Right cardiac atrium (tissue), 5 donors: Measurements from ENCODE around the gene MUS81. TPM values are rescaled to one million over a fixed set of nuclear protein-coding genes. Genes with fewer than 3 reads are reported as not detected.

Experiments used
- ATAC-seq, 2 donors: fragments of 200-7000 bp; cut with Tn5 transposase; one replicate each; pipeline versions ENCODE4 v1.8.0 to v1.9.1; 2020; ENCODE audit warnings: moderate library complexity in 2 of 2, mild to moderate bottlenecking in 1 of 2
- DNase-seq, 3 donors: peaks; one replicate each; pipeline ENCODE4 v3.0.0-alpha.2; 2020
- H3K27ac ChIP-seq: one replicate; pipeline ENCODE4 v1.5.1; 2013; ENCODE audit warnings: mild to moderate bottlenecking, low read length, control low read depth, moderate library complexity
- H3K27me3 ChIP-seq: one replicate; pipeline ENCODE4 v1.6.1; 2013; ENCODE audit not compliant: control insufficient read depth, insufficient read depth
- H3K4me1 ChIP-seq: one replicate; pipeline ENCODE4 v1.6.1; 2013; ENCODE audit warnings: low read length; ENCODE audit not compliant: control insufficient read depth, insufficient read depth
- H3K4me3 ChIP-seq: one replicate; pipeline ENCODE4 v1.5.1; 2013; ENCODE audit warnings: low read length, control low read depth
- H3K9me3 ChIP-seq: one replicate; pipeline ENCODE4 v1.6.1; 2013; ENCODE audit warnings: low read length; ENCODE audit not compliant: control insufficient read depth
- WGBS: extraction: QIAGEN DNeasy Blood & Tissue Kit; methylation state at CpG from one replicate; pipeline ENCODE4 v1.1.7; 2013; 5-methylcytosine and 5-hydroxymethylcytosine counted together
- intact Hi-C, 4 donors: fragments of 100-400 bp; cut with DNase I; formaldehyde crosslinking; loops; one replicate each; pipeline versions ENCODE4 v1.11.0 to v1.14.0; 2022 to 2023
- polyA plus RNA-seq: library from polyadenylated mRNA; stranded (reverse); fragments of 200-250 nt; gene quantifications from one replicate; pipeline ENCODE4 v1.2.3, GENCODE V29; 2013
- total RNA-seq, 4 donors: library from RNA; stranded (reverse); fragmentation: NEBNext Ultra II Directional; extraction: Animal tissue kit (Norgen Biotek cat#: 25700); gene quantifications; one replicate each; pipeline ENCODE4 v1.2.1, GENCODE V29; 2021
- donor health status: healthy with polysubstance abuse.
- donor health status: DM: no; HTN: yes; CAD: no.
- donor health status: DM: no; HTN: no; CAD: no.
- donor health status: DM: no; HTN: yes; CAD: no; lungs with severe emphysema.
- donor health status: DM: yes; HTN: yes; CAD: no.

Gene MUS81
- total and polyA plus RNA-seq, 5 donors: 33.3 to 44.7 (median 37.8) TPM

GRCh38 chr11:65896034-65896999, 36.1 kb downstream of the MUS81 start:
- intact Hi-C loops: no loop called here
- Histone ChIP-seq H3K27ac (no peak overlapping the region), H3K9me3 (no peaks in the 10 kb centered on the region), H3K4me3 (no peak overlapping the region), H3K4me1 (peaks cover 3% of the 10 kb centered on the region), H3K27me3 (no peaks in the 10 kb centered on the region)
- ATAC-seq: no peak
- DNase-seq: peak in 2 of 3 donors; percentile 52 to 57
- 93% methylated on average over 14 of the region's 14 CpGs for WGBS

- ATAC-seq: no peak
- H3K4me1 ChIP-seq: peaks cover 3% of the 10 kb centered on the region
Measured at GRCh38 chr11:65897020-65897471, 36.8 kb downstream of the MUS81 start.

GRCh38 chr11:65898656-65899355, 38.6 kb downstream of the MUS81 start:
- 28% methylated on average over 28 of the region's 28 CpGs for WGBS
- DNase-seq: no peak

More at GRCh38 chr11:65897020-65897471, 36.8 kb downstream of the MUS81 start:
- DNase-seq: no peak
- Histone ChIP-seq H3K27me3 (no peaks in the 10 kb centered on the region), H3K27ac (no peak overlapping the region), H3K4me3 (no peak overlapping the region), H3K9me3 (no peaks in the 10 kb centered on the region)
- intact Hi-C loops: no loop called here
- 96% methylated on average over 4 of the region's 4 CpGs for WGBS

GRCh38 chr11:65899356-65900124, 39.3 kb downstream of the MUS81 start:
- peak; percentile 38 to 83 for ATAC-seq
- Histone ChIP-seq H3K4me1 (no peaks in the 10 kb centered on the region), H3K27ac (no peak overlapping the region), H3K4me3 (peak overlapping the region; percentile 49), H3K9me3 (no peaks in the 10 kb centered on the region), H3K27me3 (no peaks in the 10 kb centered on the region)
- intact Hi-C loops: no loop called here
- peak; percentile 82 to 84 (median 83) for DNase-seq
- 2% methylated on average over 78 of the region's 78 CpGs for WGBS

More at GRCh38 chr11:65898656-65899355, 38.6 kb downstream of the MUS81 start:
- intact Hi-C loops: no loop called here
- H3K4me1 ChIP-seq: no peaks in the 10 kb centered on the region
- peak overlapping the region; percentile 49 for H3K4me3 ChIP-seq
- H3K9me3 ChIP-seq: no peaks in the 10 kb centered on the region
- no peak for ATAC-seq
- no peak overlapping the region for H3K27ac ChIP-seq
- H3K27me3 ChIP-seq: no peaks in the 10 kb centered on the region

GRCh38 chr11:65900125-65900898, 40.1 kb downstream of the MUS81 start, which contains the start of gene FOSL1:
TSS of gene FOSL1 (minus strand) at chr11:65900388. CDS start at chr11:65900339, 49 bp downstream.
- H3K4me3 ChIP-seq: peak within 1 kb of the TSS; percentile 49
- H3K27ac ChIP-seq: no peak within 1 kb of the TSS
- H3K27me3 ChIP-seq: no peaks in the 10 kb centered on the region
- H3K4me1 ChIP-seq: no peaks in the 10 kb centered on the region
- ATAC-seq: peak; percentile 91 to 93
- 2% methylated on average over 80 of the region's 80 CpGs for WGBS
- peak; percentile 93 to 94 (median 94) for DNase-seq
- intact Hi-C loops: no loop called here
- no peaks in the 10 kb centered on the region for H3K9me3 ChIP-seq

GRCh38 chr11:65900899-65901180, 40.6 kb downstream of the MUS81 start:
- Histone ChIP-seq H3K27ac (no peak overlapping the region), H3K27me3 (no peaks in the 10 kb centered on the region), H3K4me1 (no peaks in the 10 kb centered on the region), H3K4me3 (peak overlapping the region; percentile 49), H3K9me3 (no peaks in the 10 kb centered on the region)
- ATAC-seq (no peak), DNase-seq (no peak)
- intact Hi-C loops: no loop called here
- 70% methylated on average over 11 of the region's 11 CpGs for WGBS

GRCh38 chr11:65903068-65903481, 42.8 kb downstream of the MUS81 start:
- DNase-seq: no peak
- 28% methylated on average over 5 of the region's 5 CpGs for WGBS
- H3K27ac ChIP-seq: no peak overlapping the region

GRCh38 chr11:65903715-65904114, 43.5 kb downstream of the MUS81 start:
- WGBS: 80% methylated on average over 8 of the region's 8 CpGs
- ATAC-seq (no peak), DNase-seq (no peak)
- Histone ChIP-seq H3K4me3 (no peak overlapping the region), H3K9me3 (no peaks in the 10 kb centered on the region), H3K27ac (no peak overlapping the region), H3K27me3 (no peaks in the 10 kb centered on the region), H3K4me1 (no peaks in the 10 kb centered on the region)
- intact Hi-C loops: no loop called here

More at GRCh38 chr11:65903068-65903481, 42.8 kb downstream of the MUS81 start:
- Histone ChIP-seq H3K9me3 (no peaks in the 10 kb centered on the region), H3K4me1 (no peaks in the 10 kb centered on the region), H3K27me3 (no peaks in the 10 kb centered on the region), H3K4me3 (no peak overlapping the region)
- intact Hi-C loops: no loop called here
- no peak for ATAC-seq

- DNase-seq (no peak), ATAC-seq (no peak)
- no peaks in the 10 kb centered on the region for H3K27me3 ChIP-seq
- intact Hi-C loops: no loop called here
- no peak overlapping the region for H3K27ac ChIP-seq
- WGBS: 82% methylated on average over 5 of the region's 5 CpGs
- peaks cover 4% of the 10 kb centered on the region for H3K4me1 ChIP-seq
- H3K4me3 ChIP-seq: no peak overlapping the region
- no peaks in the 10 kb centered on the region for H3K9me3 ChIP-seq
Measured at GRCh38 chr11:65906602-65907001, 46.4 kb downstream of the MUS81 start.

GRCh38 chr11:65907878-65908277, 47.6 kb downstream of the MUS81 start:
- H3K27ac ChIP-seq: no peak overlapping the region
- H3K4me1 ChIP-seq: peaks cover 5% of the 10 kb centered on the region
- H3K4me3 ChIP-seq: no peak overlapping the region
- no peaks in the 10 kb centered on the region for H3K27me3 ChIP-seq
- H3K9me3 ChIP-seq: no peaks in the 10 kb centered on the region
- DNase-seq (peak in 1 of 3 donors; percentile 2), ATAC-seq (no peak)
- WGBS: 80% methylated on average over 6 of the region's 6 CpGs
- intact Hi-C loops: no loop called here
